ENCODE results near the gene KCNS1.
"Not testable (repeated sequence)": the region's sequence is repeated elsewhere in the genome, so short reads cannot be mapped to it uniquely, and the experiment has no call there.

The KCNS1 gene

GRCh38 chr20:45100563-45101245 lies at the start of gene KCNS1:
Gene KCNS1, minus strand, starts transcription at chr20:45101127. Its CDS starts 1,891 bp downstream, at chr20:45099236.
- in situ Hi-C loops (cut with MboI; ENCODE audit: low sequenced_read_pairs), result no loop called here

- in situ Hi-C loops (cut with MboI; ENCODE audit: low sequenced_read_pairs), result no loop called here
Observed at GRCh38 chr20:45149062-45149461, 48.1 kb upstream of the KCNS1 start.

- in situ Hi-C loops (cut with MboI; ENCODE audit: low sequenced_read_pairs), result no loop called here
Observed at GRCh38 chr20:45140836-45141235, 39.9 kb upstream of the KCNS1 start.

- in situ Hi-C loops (cut with MboI; ENCODE audit: low sequenced_read_pairs), result not testable (repeated sequence)
Observed at GRCh38 chr20:45139733-45140375, 38.9 kb upstream of the KCNS1 start.

GRCh38 chr20:45138561-45139300 lies 37.8 kb upstream of the KCNS1 start:
- in situ Hi-C loops (cut with MboI; ENCODE audit: low sequenced_read_pairs), result no loop called here

GRCh38 chr20:45136911-45137310 lies 36.0 kb upstream of the KCNS1 start:
- in situ Hi-C loops (cut with MboI; ENCODE audit: low sequenced_read_pairs), result no loop called here

- in situ Hi-C loops (cut with MboI; ENCODE audit: low sequenced_read_pairs), result no loop called here
Observed at GRCh38 chr20:45128099-45128498, 27.2 kb upstream of the KCNS1 start.

- in situ Hi-C loops (cut with MboI; ENCODE audit: low sequenced_read_pairs), result no loop called here
Observed at GRCh38 chr20:45124365-45124764, 23.4 kb upstream of the KCNS1 start, which contains the start of gene WFDC12. Gene WFDC12, minus strand, starts transcription at chr20:45124465. Its CDS starts 18 bp downstream, at chr20:45124447.

- in situ Hi-C loops (cut with MboI; ENCODE audit: low sequenced_read_pairs), result no loop called here
Observed at GRCh38 chr20:45121388-45121787, 20.5 kb upstream of the KCNS1 start.

GRCh38 chr20:45119556-45120266 lies 18.8 kb upstream of the KCNS1 start:
- in situ Hi-C loops (cut with MboI; ENCODE audit: low sequenced_read_pairs), result no loop called here

- in situ Hi-C loops (cut with MboI; ENCODE audit: low sequenced_read_pairs), result no loop called here
Observed at GRCh38 chr20:45118028-45118427, 17.1 kb upstream of the KCNS1 start.

- in situ Hi-C loops (cut with MboI; ENCODE audit: low sequenced_read_pairs), result no loop called here
Observed at GRCh38 chr20:45117581-45117980, 16.7 kb upstream of the KCNS1 start.

- in situ Hi-C loops (cut with MboI; ENCODE audit: low sequenced_read_pairs), result no loop called here
Observed at GRCh38 chr20:45115829-45116228, 14.9 kb upstream of the KCNS1 start.

- in situ Hi-C loops (cut with MboI; ENCODE audit: low sequenced_read_pairs), result no loop called here
Observed at GRCh38 chr20:45115386-45115774, 14.5 kb upstream of the KCNS1 start.

GRCh38 chr20:45114465-45115385 lies 13.8 kb upstream of the KCNS1 start, which contains the start of gene WFDC5:
Gene WFDC5, minus strand, starts transcription at chr20:45115174. Its CDS starts 91 bp downstream, at chr20:45115083.
- in situ Hi-C loops (cut with MboI; ENCODE audit: low sequenced_read_pairs), result no loop called here

- in situ Hi-C loops (cut with MboI; ENCODE audit: low sequenced_read_pairs), result no loop called here
Observed at GRCh38 chr20:45113865-45114264, 12.9 kb upstream of the KCNS1 start.

GRCh38 chr20:45112754-45113153 lies 11.8 kb upstream of the KCNS1 start:
- in situ Hi-C loops (cut with MboI; ENCODE audit: low sequenced_read_pairs), result no loop called here

- in situ Hi-C loops (cut with MboI; ENCODE audit: low sequenced_read_pairs), result no loop called here
Observed at GRCh38 chr20:45111799-45112471, 11.0 kb upstream of the KCNS1 start.

GRCh38 chr20:45111285-45111684 lies 10.4 kb upstream of the KCNS1 start:
- in situ Hi-C loops (cut with MboI; ENCODE audit: low sequenced_read_pairs), result no loop called here
